Right atrium auricular region (tissue), 2 donors: Measurements from ENCODE around the gene LSM14A. TPM values are rescaled to one million over a fixed set of nuclear protein-coding genes. Genes with fewer than 3 reads are reported as not detected.

Experiments used
- DNase-seq: peaks from one replicate; pipeline ENCODE4 v3.0.0-alpha.2; 2019; ENCODE audit warnings: low spot score
- H3K27ac ChIP-seq, 2 donors: fragments of 200-600 bp; sonication (generic); 1 replicate in 1 of 2; 2 replicates in 1 of 2; pipeline ENCODE4 v1.5.1; 2016 to 2019
- H3K27me3 ChIP-seq, 2 donors: fragments of 200-600 bp; sonication (generic); one replicate each; pipeline versions ENCODE4 v1.5.1 to v1.6.0; 2017 to 2019
- H3K36me3 ChIP-seq: fragments of 200-600 bp; sonication (generic); one replicate; pipeline ENCODE4 v1.5.1; 2016
- H3K4me1 ChIP-seq, 2 donors: fragments of 200-600 bp; sonication (generic); one replicate each; pipeline versions ENCODE4 v1.5.1 to v1.6.0; 2017 to 2019
- H3K4me3 ChIP-seq, 2 donors: fragments of 200-600 bp; sonication (generic); 1 replicate in 1 of 2; 2 replicates in 1 of 2; pipeline ENCODE4 v1.5.1; 2017 to 2019; ENCODE audit warnings: mild to moderate bottlenecking in 1 of 2, moderate library complexity in 1 of 2
- H3K9me3 ChIP-seq, 2 donors: fragments of 200-600 bp; sonication (generic); one replicate each; pipeline ENCODE4 v1.5.1; 2019
- total RNA-seq, 2 donors: library from RNA; depleted of rRNA; stranded (reverse); fragments of >200 nt; gene quantifications; one replicate each; pipeline ENCODE4 v1.1.0, GENCODE V29; 2016
- TF ChIP-seq, protein P1 (sequence below), 2 donors: fragments of 200-600 bp; sonication (generic); IDR thresholded peaks; one replicate each; pipeline ENCODE4 v1.5.1; 2019; ENCODE audit warnings: antibody characterized with exemption in 2 of 2

Gene LSM14A
- total RNA-seq: 10 to 100 TPM; 60.3 to 80.2 TPM

DNA sequence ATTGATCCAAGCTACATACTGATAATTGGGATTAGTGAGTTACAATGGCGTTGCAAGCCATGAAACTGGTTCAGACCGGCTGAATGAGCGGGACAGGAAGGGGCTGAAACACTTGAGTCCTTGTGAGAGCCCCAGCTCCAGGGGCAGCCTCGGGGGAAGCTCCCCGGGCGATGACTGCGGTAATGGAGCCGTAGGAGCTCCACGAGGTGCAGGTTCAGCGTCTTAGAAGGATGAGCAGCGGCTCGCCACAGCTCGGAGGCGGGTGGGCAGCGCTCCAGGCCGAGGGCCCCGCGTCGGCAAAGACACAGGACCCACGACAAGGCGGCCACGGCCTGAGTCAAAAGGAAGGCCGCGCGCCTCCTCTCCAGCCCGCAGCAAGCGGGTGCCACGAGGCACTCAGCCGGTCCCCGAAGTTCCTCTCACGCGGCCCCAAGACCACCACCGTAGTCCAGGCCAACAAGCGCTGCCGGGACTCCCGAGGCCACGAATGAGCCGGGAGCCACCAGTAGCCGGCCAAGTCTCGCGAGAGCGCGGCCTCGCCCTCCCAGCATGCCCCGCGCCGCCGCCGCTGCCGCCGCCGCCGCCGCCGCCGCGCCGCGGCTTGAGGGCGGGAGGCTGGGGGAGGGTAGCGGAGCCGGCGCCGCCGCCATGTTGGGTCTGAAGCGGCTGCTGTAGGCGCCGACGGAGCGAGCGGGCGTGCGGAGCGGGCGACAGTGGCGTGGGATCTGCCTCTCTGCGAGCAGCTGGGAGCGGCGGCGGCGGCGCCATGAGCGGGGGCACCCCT, at the start of gene LSM14A:
TSS of gene LSM14A (plus strand) at position 628 of the 784 bp plus-strand sequence. CDS start at position 767, 139 bp downstream.
- TF ChIP-seq, protein P1, sequence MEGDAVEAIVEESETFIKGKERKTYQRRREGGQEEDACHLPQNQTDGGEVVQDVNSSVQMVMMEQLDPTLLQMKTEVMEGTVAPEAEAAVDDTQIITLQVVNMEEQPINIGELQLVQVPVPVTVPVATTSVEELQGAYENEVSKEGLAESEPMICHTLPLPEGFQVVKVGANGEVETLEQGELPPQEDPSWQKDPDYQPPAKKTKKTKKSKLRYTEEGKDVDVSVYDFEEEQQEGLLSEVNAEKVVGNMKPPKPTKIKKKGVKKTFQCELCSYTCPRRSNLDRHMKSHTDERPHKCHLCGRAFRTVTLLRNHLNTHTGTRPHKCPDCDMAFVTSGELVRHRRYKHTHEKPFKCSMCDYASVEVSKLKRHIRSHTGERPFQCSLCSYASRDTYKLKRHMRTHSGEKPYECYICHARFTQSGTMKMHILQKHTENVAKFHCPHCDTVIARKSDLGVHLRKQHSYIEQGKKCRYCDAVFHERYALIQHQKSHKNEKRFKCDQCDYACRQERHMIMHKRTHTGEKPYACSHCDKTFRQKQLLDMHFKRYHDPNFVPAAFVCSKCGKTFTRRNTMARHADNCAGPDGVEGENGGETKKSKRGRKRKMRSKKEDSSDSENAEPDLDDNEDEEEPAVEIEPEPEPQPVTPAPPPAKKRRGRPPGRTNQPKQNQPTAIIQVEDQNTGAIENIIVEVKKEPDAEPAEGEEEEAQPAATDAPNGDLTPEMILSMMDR (IDR thresholded peaks at IDR 0.05): no peak
- Histone ChIP-seq H3K4me3 (peak within 1 kb of the TSS; percentile 94 to 99), H3K9me3 (no peaks in the 10 kb centered on the region), H3K4me1 (peaks cover 0 to 47% of the 10 kb centered on the region in 2 donors), H3K27me3 (no peaks in the 10 kb centered on the region), H3K36me3 (no peaks in the 10 kb centered on the region), H3K27ac (peak within 1 kb of the TSS; percentile 99 to 100)
- peak; percentile 90 for DNase-seq

DNA sequence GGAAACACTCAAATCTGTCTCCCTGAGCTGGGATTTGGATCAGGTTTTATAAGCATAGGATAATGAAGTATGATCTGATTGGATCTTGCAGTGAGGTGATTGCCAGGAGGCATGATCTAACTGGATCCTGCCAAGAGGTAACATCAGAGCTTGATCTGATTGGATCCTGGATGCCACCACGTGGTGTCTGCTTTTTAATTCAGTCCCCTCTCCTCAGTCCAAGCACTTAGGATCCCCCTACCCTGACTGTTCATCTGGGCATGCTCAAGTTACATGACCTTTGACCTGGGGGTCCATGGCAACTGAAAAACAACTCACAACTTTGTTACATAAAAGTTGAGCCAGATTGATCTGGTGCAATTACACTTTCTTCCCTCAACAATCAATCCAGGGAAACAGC, 47.5 kb upstream of the LSM14A start:
- TF ChIP-seq, protein P1 (IDR thresholded peaks at IDR 0.05): no peak
- no peak for DNase-seq

DNA sequence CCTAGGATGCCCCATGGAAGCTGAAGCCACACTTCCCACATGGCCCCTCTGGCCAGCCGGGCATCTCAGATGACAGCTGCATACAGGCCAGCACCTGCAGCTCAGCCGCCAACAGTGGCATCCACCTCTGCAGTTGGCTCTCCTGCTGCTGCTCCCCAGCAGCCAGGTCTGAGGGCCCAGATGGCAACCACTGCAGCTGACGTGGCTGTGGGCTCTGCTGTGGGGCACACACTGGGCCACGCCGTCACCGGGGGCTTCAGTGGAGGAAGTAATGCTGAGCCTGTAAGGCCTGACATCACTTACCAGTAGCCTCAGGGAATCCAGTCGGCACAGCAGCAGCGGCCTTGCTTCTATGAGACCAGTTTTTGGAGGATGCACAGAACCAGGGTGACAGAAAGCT, 45.3 kb upstream of the LSM14A start:
- no peak overlapping the region for H3K27ac ChIP-seq
- DNase-seq: no peak
- H3K36me3 ChIP-seq: no peaks in the 10 kb centered on the region
- no peaks in the 10 kb centered on the region for H3K9me3 ChIP-seq
- TF ChIP-seq, protein P1 (IDR thresholded peaks at IDR 0.05): no peak
- H3K4me1 ChIP-seq: no peaks in the 10 kb centered on the region
- no peak overlapping the region for H3K4me3 ChIP-seq
- H3K27me3 ChIP-seq: no peaks in the 10 kb centered on the region

More for the DNA sequence above, 47.5 kb upstream of the LSM14A start:
- no peaks in the 10 kb centered on the region for H3K4me1 ChIP-seq
- H3K36me3 ChIP-seq: no peaks in the 10 kb centered on the region
- H3K27me3 ChIP-seq: no peaks in the 10 kb centered on the region
- no peak overlapping the region for H3K27ac ChIP-seq
- H3K9me3 ChIP-seq: no peaks in the 10 kb centered on the region
- no peak overlapping the region for H3K4me3 ChIP-seq

DNA sequence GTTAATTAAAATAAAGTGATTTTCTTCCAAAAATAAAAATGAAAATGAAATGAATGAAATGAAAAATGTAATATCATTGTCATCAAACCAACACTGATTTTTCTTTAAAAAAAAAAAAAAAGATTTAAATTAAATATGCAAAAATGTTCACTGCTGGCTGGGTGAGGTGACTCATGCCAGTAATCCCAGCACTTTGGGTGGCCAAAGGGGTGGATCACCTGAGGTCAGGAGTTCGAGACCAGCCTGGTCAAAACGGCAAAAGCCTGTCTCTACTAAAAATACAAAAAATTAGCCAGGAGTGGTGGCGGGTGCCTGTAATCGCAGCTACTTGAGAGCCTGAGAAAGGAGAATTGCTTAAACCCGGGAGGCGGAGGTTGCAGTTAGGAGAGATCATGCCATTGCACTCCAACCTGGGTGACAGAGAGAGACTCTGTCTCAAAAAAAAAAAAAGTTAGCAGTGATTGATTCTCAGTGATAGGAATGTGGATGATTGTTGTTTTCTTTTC, 44.6 kb upstream of the LSM14A start:
- Histone ChIP-seq H3K36me3 (no peaks in the 10 kb centered on the region), H3K4me3 (no peak overlapping the region), H3K9me3 (no peaks in the 10 kb centered on the region), H3K27me3 (no peaks in the 10 kb centered on the region), H3K4me1 (no peaks in the 10 kb centered on the region), H3K27ac (no peak overlapping the region)
- no peak for DNase-seq
- TF ChIP-seq, protein P1 (IDR thresholded peaks at IDR 0.05): no peak

DNA sequence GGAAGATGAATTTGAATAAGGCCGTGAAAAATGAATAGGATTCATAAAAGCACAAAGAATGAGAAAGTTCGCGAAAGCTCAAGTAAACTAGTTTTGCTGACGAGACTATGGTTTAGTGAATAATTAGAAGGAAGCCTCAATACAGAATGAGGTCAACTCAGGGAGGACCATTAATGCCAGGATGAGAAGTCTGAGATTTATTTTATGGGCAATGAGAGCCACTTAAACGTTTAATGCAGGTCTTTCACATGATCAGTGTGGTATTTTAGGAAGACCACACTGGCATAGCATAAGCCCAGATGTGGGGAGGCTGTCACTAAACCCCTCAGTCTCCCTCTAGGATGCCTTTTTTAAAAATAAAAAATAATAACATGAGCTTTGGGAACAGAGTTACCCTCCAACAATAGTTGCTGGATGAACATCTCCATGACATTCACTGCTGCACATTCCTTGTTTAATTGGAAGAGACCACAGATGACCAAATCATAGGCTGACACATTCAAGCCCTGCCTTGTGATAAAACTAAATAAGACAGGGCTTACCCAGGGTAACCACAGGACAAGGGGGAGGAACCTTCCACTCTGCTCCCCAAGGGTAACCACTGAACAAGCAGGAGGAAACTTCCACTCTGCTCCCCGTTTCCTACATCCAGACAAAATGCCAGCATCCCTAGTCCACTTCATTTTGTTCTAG, 43.6 kb upstream of the LSM14A start:
- no peaks in the 10 kb centered on the region for H3K4me1 ChIP-seq
- no peaks in the 10 kb centered on the region for H3K36me3 ChIP-seq
- H3K4me3 ChIP-seq: no peak overlapping the region
- no peaks in the 10 kb centered on the region for H3K9me3 ChIP-seq
- DNase-seq: no peak
- no peaks in the 10 kb centered on the region for H3K27me3 ChIP-seq
- TF ChIP-seq, protein P1 (IDR thresholded peaks at IDR 0.05): no peak
- no peak overlapping the region for H3K27ac ChIP-seq
